D721Med (cell line): ENCODE measurements around the gene METTL9.
"Not testable (repeated sequence)": the region's sequence is repeated elsewhere in the genome, so short reads cannot be mapped to it uniquely, and the experiment has no call there.

Source experiments
- DNase-seq: peaks from one replicate; pipeline ENCODE4 v3.0.0; 2011; ENCODE audit warnings: low spot score; ENCODE audit not compliant: insufficient read length
- FAIRE-seq: peaks from 2 replicates; lab custom pipeline; 2011; peaks lifted over from hg19 to GRCh38; lab: Jason Lieb, UNC
- TF ChIP-seq, protein P1 (sequence below): IDR thresholded peaks from 2 replicates; pipeline ENCODE4 v1.5.1; 2012; ENCODE audit warnings: mild to moderate bottlenecking, control low read depth; ENCODE audit not compliant: insufficient read depth; ENCODE audit errors: missing control alignments

METTL9 gene

DNA sequence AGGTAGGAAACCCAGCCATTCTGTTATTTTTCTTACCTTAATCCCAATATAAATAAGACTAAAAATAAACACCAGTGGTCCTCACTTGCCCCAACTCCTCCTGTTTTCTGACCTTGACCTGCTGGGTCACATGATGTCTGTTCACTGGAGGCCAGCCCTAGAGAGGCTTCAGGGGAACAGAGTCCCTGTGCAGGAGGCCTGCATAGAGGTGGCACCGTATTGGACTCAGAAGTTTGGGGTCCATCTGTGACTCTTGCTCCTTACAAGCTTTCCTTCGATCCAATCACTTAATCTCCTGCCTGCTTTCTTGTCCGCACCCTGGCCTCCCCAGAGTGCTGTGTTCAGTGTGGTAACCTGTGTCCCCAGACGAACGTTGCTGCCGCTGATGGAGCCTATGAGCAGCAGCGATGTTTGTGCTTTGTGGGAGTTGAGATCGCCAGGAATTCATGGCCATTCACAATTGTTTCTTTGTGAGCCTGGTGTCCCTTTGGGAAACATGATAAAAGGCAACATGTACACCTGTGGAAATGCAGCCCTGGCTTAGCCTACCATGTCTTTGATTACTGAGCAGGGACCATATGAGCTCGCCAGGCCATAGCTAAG is 48.3 kb downstream of the METTL9 start:
- FAIRE-seq (no peak), DNase-seq (no peak)
- TF ChIP-seq, protein P1, sequence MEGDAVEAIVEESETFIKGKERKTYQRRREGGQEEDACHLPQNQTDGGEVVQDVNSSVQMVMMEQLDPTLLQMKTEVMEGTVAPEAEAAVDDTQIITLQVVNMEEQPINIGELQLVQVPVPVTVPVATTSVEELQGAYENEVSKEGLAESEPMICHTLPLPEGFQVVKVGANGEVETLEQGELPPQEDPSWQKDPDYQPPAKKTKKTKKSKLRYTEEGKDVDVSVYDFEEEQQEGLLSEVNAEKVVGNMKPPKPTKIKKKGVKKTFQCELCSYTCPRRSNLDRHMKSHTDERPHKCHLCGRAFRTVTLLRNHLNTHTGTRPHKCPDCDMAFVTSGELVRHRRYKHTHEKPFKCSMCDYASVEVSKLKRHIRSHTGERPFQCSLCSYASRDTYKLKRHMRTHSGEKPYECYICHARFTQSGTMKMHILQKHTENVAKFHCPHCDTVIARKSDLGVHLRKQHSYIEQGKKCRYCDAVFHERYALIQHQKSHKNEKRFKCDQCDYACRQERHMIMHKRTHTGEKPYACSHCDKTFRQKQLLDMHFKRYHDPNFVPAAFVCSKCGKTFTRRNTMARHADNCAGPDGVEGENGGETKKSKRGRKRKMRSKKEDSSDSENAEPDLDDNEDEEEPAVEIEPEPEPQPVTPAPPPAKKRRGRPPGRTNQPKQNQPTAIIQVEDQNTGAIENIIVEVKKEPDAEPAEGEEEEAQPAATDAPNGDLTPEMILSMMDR, result no peak

DNA sequence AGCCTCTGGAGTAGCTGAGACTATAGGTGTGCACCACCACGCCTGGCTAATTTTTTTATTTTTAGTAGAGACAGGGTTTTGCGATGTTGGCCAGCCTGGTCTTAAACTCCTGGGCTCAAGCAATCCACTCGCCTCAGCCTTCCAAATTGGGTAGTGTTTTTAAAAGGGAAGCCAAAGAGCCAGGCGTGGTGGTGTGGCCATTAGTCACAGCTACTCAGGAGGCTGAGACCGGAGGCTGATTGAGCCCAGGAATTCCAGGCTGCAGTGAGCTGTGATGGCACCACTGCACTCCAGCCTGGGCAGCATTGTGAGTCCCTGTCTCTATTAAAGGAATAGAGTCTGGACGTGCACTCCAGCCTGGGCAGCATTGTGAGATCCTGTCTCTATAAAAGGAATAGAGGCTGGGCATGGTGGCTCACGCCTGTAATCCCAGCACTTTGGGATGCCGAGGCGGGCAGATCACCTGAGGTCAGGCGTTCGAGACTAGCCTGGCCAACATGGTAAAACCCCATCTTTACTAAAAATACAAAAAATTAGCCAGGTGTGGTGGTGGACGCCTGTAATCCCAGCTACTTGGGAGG is 50.5 kb downstream of the METTL9 start:
- not testable (repeated sequence) for DNase-seq, FAIRE-seq

- no peak for FAIRE-seq
- TF ChIP-seq, protein P1, result no peak
- no peak for DNase-seq
Observed at GRCh38 chr16:21650521-21650920, 51.1 kb downstream of the METTL9 start.

- FAIRE-seq (no peak), DNase-seq (no peak)
- TF ChIP-seq, protein P1, result no peak
Observed at GRCh38 chr16:21651515-21651914, 52.1 kb downstream of the METTL9 start.

DNA sequence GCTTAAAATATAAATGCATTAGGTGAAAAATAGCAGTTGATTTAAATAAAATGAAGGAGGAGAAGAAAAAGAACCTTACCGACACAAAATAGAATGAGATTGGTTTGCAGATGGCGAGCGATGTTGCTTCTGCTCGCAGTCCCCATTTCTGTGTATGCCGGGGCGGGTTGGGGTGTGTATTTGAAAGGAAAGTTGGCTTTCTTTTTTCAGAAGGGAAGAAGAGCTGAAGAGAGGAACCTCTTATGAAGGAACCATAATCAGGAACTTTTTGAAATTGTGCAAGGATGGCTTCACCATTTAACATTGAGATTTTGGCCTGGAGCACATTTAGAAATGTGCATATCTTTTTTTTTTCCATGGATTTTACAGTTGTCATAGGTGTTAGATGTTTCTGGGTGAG is 53.1 kb downstream of the METTL9 start, which contains the start of gene IGSF6:
TSS of gene IGSF6 (minus strand) at position 156 of the 400 bp plus-strand sequence. CDS start at position 146, 10 bp downstream.
- DNase-seq, result no peak
- TF ChIP-seq, protein P1, result no peak
- FAIRE-seq, result no peak

GRCh38 chr16:21653571-21653970 is 54.2 kb downstream of the METTL9 start:
- no peak for DNase-seq
- TF ChIP-seq, protein P1, result no peak
- FAIRE-seq, result no peak

DNA sequence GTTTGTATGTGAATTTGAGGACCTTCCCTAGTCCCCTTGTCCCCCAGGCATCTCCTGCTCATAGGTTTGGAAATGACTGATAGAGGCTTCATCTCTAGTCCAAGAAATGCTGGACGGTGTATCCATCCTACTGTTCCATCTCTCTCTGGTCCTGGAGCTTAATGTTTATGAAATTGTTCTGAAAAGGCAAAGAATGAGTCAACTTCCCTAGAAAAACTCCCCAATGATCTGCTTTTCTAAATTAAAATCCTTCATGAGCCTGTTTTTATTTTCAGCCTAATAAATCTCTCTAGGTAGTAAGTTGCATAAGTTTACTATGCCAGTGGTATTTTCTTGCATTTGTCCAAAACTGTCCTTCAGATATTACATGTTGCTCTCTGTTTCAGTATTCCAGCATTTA is 55.1 kb downstream of the METTL9 start:
- TF ChIP-seq, protein P1, result no peak
- no peak for FAIRE-seq

DNA sequence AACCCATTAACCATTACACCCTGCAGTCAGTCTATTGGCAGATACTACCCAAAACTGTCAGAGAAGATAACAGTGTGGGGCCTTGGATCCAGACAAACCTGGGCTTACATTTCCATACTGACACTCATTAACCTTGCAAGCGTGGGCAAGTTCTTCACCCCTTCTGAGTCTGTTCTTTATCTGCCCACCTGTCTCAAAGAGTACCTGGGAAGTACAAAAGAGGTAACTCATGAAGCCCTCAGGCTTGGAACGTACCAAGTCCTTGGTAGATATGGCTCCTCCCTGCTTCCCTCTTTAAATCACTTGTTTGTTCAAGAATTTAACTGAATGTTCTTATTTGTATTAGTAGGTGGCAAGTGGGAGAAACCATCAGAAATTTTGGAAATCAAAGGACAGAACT is 55.5 kb downstream of the METTL9 start:
- TF ChIP-seq, protein P1, result no peak
- FAIRE-seq (no peak), DNase-seq (no peak)

More for the DNA sequence above, 55.1 kb downstream of the METTL9 start:
- DNase-seq, result no peak
